ENCODE data around the gene BCKDHB.

Gene BCKDHB

GRCh38 chr6:80316686-80317231, 210.3 kb downstream of the BCKDHB start:
- DNase-seq (ENCODE audit: extremely low read depth, insufficient read length), result no peak
- no peaks in the 10 kb centered on the region for H3K27me3 ChIP-seq (replicated peaks; ENCODE audit: control insufficient read depth, insufficient read depth, low read length)
- TF ChIP-seq CTCF (IDR thresholded peaks at IDR 0.05; ENCODE audit: insufficient read depth, low read length, poor library complexity, severe bottlenecking), result no peak
- H3K4me3 ChIP-seq (replicated peaks; ENCODE audit: low read depth, low read length), result no peak overlapping the region
- H3K36me3 ChIP-seq (ENCODE audit: control insufficient read depth, insufficient read depth, low read length), result no peaks in the 10 kb centered on the region

GRCh38 chr6:80319196-80319595, 212.7 kb downstream of the BCKDHB start:
- no peak for TF ChIP-seq CTCF (IDR thresholded peaks at IDR 0.05; ENCODE audit: insufficient read depth, low read length, poor library complexity, severe bottlenecking)
- Histone ChIP-seq H3K36me3 (ENCODE audit: control insufficient read depth, insufficient read depth, low read length) (no peaks in the 10 kb centered on the region), H3K4me3 (replicated peaks; ENCODE audit: low read depth, low read length) (no peak overlapping the region), H3K27me3 (replicated peaks; ENCODE audit: control insufficient read depth, insufficient read depth, low read length) (no peaks in the 10 kb centered on the region)
- no peak for DNase-seq (ENCODE audit: extremely low read depth, insufficient read length)

- no peak for TF ChIP-seq CTCF (IDR thresholded peaks at IDR 0.05; ENCODE audit: insufficient read depth, low read length, poor library complexity, severe bottlenecking)
- no peak overlapping the region for H3K4me3 ChIP-seq (replicated peaks; ENCODE audit: low read depth, low read length)
- no peaks in the 10 kb centered on the region for H3K36me3 ChIP-seq (ENCODE audit: control insufficient read depth, insufficient read depth, low read length)
- DNase-seq (ENCODE audit: extremely low read depth, insufficient read length), result no peak
- H3K27me3 ChIP-seq (replicated peaks; ENCODE audit: control insufficient read depth, insufficient read depth, low read length), result no peaks in the 10 kb centered on the region
Measured at GRCh38 chr6:80321011-80321410, 214.5 kb downstream of the BCKDHB start.

- Histone ChIP-seq H3K4me3 (replicated peaks; ENCODE audit: low read depth, low read length) (no peak overlapping the region), H3K36me3 (ENCODE audit: control insufficient read depth, insufficient read depth, low read length) (no peaks in the 10 kb centered on the region), H3K27me3 (replicated peaks; ENCODE audit: control insufficient read depth, insufficient read depth, low read length) (no peaks in the 10 kb centered on the region)
- no peak for TF ChIP-seq CTCF (IDR thresholded peaks at IDR 0.05; ENCODE audit: insufficient read depth, low read length, poor library complexity, severe bottlenecking)
- DNase-seq (ENCODE audit: extremely low read depth, insufficient read length), result no peak
Measured at GRCh38 chr6:80325742-80326141, 219.3 kb downstream of the BCKDHB start.

- H3K36me3 ChIP-seq (ENCODE audit: control insufficient read depth, insufficient read depth, low read length), result no peaks in the 10 kb centered on the region
- DNase-seq (ENCODE audit: extremely low read depth, insufficient read length), result no peak
- no peaks in the 10 kb centered on the region for H3K27me3 ChIP-seq (replicated peaks; ENCODE audit: control insufficient read depth, insufficient read depth, low read length)
- no peak overlapping the region for H3K4me3 ChIP-seq (replicated peaks; ENCODE audit: low read depth, low read length)
- TF ChIP-seq CTCF (IDR thresholded peaks at IDR 0.05; ENCODE audit: insufficient read depth, low read length, poor library complexity, severe bottlenecking), result no peak
Measured at GRCh38 chr6:80328652-80329051, 222.2 kb downstream of the BCKDHB start.

- no peak for TF ChIP-seq CTCF (IDR thresholded peaks at IDR 0.05; ENCODE audit: insufficient read depth, low read length, poor library complexity, severe bottlenecking)
- DNase-seq (ENCODE audit: extremely low read depth, insufficient read length), result no peak
- H3K4me3 ChIP-seq (replicated peaks; ENCODE audit: low read depth, low read length), result no peak overlapping the region
- no peaks in the 10 kb centered on the region for H3K36me3 ChIP-seq (ENCODE audit: control insufficient read depth, insufficient read depth, low read length)
- no peaks in the 10 kb centered on the region for H3K27me3 ChIP-seq (replicated peaks; ENCODE audit: control insufficient read depth, insufficient read depth, low read length)
Measured at GRCh38 chr6:80329496-80329895, 223.0 kb downstream of the BCKDHB start.

Data from GM06990 (cell line).